ENCODE data around the gene SGTA.

- TF ChIP-seq ZBTB8A (tag by site-specific recombination; IDR thresholded peaks at IDR 0.05) (no peak), FEZF1 (tag by site-specific recombination; IDR thresholded peaks at IDR 0.05) (no peak), YY1 (tag by site-specific recombination; IDR thresholded peaks at IDR 0.05) (no peak)
- TF ChIP-seq, protein P1, sequence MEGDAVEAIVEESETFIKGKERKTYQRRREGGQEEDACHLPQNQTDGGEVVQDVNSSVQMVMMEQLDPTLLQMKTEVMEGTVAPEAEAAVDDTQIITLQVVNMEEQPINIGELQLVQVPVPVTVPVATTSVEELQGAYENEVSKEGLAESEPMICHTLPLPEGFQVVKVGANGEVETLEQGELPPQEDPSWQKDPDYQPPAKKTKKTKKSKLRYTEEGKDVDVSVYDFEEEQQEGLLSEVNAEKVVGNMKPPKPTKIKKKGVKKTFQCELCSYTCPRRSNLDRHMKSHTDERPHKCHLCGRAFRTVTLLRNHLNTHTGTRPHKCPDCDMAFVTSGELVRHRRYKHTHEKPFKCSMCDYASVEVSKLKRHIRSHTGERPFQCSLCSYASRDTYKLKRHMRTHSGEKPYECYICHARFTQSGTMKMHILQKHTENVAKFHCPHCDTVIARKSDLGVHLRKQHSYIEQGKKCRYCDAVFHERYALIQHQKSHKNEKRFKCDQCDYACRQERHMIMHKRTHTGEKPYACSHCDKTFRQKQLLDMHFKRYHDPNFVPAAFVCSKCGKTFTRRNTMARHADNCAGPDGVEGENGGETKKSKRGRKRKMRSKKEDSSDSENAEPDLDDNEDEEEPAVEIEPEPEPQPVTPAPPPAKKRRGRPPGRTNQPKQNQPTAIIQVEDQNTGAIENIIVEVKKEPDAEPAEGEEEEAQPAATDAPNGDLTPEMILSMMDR (tag by site-specific recombination; IDR thresholded peaks at IDR 0.05): no peak
- TF ChIP-seq, protein P2, sequence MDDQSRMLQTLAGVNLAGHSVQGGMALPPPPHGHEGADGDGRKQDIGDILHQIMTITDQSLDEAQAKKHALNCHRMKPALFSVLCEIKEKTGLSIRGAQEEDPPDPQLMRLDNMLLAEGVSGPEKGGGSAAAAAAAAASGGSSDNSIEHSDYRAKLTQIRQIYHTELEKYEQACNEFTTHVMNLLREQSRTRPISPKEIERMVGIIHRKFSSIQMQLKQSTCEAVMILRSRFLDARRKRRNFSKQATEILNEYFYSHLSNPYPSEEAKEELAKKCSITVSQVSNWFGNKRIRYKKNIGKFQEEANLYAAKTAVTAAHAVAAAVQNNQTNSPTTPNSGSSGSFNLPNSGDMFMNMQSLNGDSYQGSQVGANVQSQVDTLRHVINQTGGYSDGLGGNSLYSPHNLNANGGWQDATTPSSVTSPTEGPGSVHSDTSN (CRISPR knock-in tag; IDR thresholded peaks at IDR 0.05): no peak
These were observed 11.0 kb downstream of the SGTA start for GRCh38 chr19:2771786-2772674.
